PC-3 (cell line): ENCODE data around the gene KCNK5. TPM values are rescaled to one million over a fixed set of nuclear protein-coding genes. Genes with fewer than 3 reads are reported as not detected.

ENCODE experiments used
- ATAC-seq: fragments of 200-7000 bp; cut with Tn5 transposase; 2 replicates; pipeline ENCODE4 v1.9.1; 2020; ENCODE audit warnings: mild to moderate bottlenecking, moderate library complexity
- BruUV-seq: library from RNA; stranded (reverse); fragments of 400-500 nt; replicated peaks from 2 replicates; lab custom pipeline; 2021; lab: Mats Ljungman, UMichigan
- CTCF ChIA-PET: fragments of 300-600 bp; sonication (Branson Sonifier 250); formaldehyde crosslinking; loops from one replicate; lab custom pipeline; 2022; ENCODE audit warnings: antibody characterized with exemption; lab: Charles Lee
- POLR2A ChIA-PET: fragments of 300-600 bp; sonication (Branson Sonifier 250); formaldehyde crosslinking; loops from one replicate; lab custom pipeline; 2022; ENCODE audit warnings: antibody characterized with exemption; ENCODE audit not compliant: unreplicated experiment; lab: Charles Lee
- DNase-seq: peaks from one replicate; pipeline ENCODE4 v3.0.0-alpha.2; 2015
- H2AFZ ChIP-seq: fragments of 300-600 bp; sonication (generic); 2 replicates; pipeline ENCODE4 v1.6.0; 2016; ENCODE audit warnings: antibody characterized with exemption, low read length
- H3F3A ChIP-seq: fragments of 300-600 bp; sonication (generic); one replicate; pipeline ENCODE4 v1.6.0; 2017; ENCODE audit warnings: antibody characterized with exemption, low read length, control low read depth, mild to moderate bottlenecking; ENCODE audit not compliant: unreplicated experiment
- H3K27ac ChIP-seq: fragments of 300-600 bp; sonication (generic); 2 replicates; pipeline ENCODE4 v1.5.1; 2016; ENCODE audit warnings: mild to moderate bottlenecking, low read length
- H3K27me3 ChIP-seq: fragments of 300-600 bp; sonication (generic); 2 replicates; pipeline ENCODE4 v1.6.1; 2016; ENCODE audit warnings: low read length, mixed read lengths
- H3K36me3 ChIP-seq: fragments of 300-600 bp; sonication (generic); 2 replicates; pipeline ENCODE4 v1.6.1; 2016; ENCODE audit warnings: low read depth, mixed run types, low read length, mixed read lengths
- H3K4me1 ChIP-seq: fragments of 300-600 bp; sonication (generic); 2 replicates; pipeline ENCODE4 v1.5.1; 2016; ENCODE audit warnings: low read length; ENCODE audit not compliant: insufficient read depth
- H3K4me2 ChIP-seq: fragments of 300-600 bp; sonication (generic); 2 replicates; pipeline ENCODE4 v1.6.0; 2016; ENCODE audit warnings: low read length
- H3K4me3 ChIP-seq: fragments of 300-600 bp; sonication (generic); 2 replicates; pipeline ENCODE4 v1.5.1; 2016; ENCODE audit warnings: mild to moderate bottlenecking, low read length, mixed read lengths
- H3K79me2 ChIP-seq: fragments of 300-600 bp; sonication (generic); 2 replicates; pipeline ENCODE4 v1.6.1; 2017; ENCODE audit warnings: low read length, mixed read lengths
- H3K9ac ChIP-seq: fragments of 300-600 bp; sonication (generic); 2 replicates; pipeline ENCODE4 v1.6.0; 2016; ENCODE audit warnings: mild to moderate bottlenecking, low read length
- H3K9me2 ChIP-seq: fragments of 300-600 bp; sonication (generic); replicated peaks from 2 replicates; pipeline ENCODE4 v1.6.1; 2016; ENCODE audit warnings: mixed run types, low read length, mixed read lengths
- H3K9me3 ChIP-seq: fragments of 300-600 bp; sonication (generic); 2 replicates; pipeline ENCODE4 v1.6.1; 2016; ENCODE audit warnings: low read length, mixed read lengths
- H4K20me1 ChIP-seq: fragments of 300-600 bp; sonication (generic); 2 replicates; pipeline ENCODE4 v1.6.1; 2016; ENCODE audit warnings: low read length, mixed read lengths
- EZH2 ChIP-seq: fragments of 300-600 bp; sonication (generic); IDR thresholded peaks from one replicate; pipeline ENCODE4 v1.6.1; 2017; ENCODE audit warnings: antibody characterized with exemption, mild to moderate bottlenecking, low read length; ENCODE audit not compliant: unreplicated experiment
- EZH2phosphoT487 ChIP-seq: fragments of 300-600 bp; sonication (generic); IDR thresholded peaks from 2 replicates; pipeline ENCODE4 v1.6.1; 2018; ENCODE audit warnings: mild to moderate bottlenecking, antibody characterized with exemption, low read length, borderline replicate concordance
- intact Hi-C: fragments of 100-400 bp; cut with micrococcal nuclease; formaldehyde crosslinking; loops from 2 replicates; pipeline ENCODE4 v1.9.0; 2023
- total RNA-seq: library from RNA; depleted of rRNA; stranded (reverse); fragments of >200 nt; gene quantifications from 2 replicates; pipeline ENCODE4 v1.2.3, GENCODE V29; 2014
- TF ChIP-seq, protein P1 (sequence below): fragments of 300-600 bp; sonication (generic); conservative IDR thresholded peaks from 2 replicates; pipeline ENCODE4 v1.5.1; 2017; ENCODE audit warnings: antibody characterized with exemption, low read depth, mild to moderate bottlenecking, low read length

KCNK5 gene
- total RNA-seq, 1 experiment from 2014 or later = 3.5 TPM

DNA sequence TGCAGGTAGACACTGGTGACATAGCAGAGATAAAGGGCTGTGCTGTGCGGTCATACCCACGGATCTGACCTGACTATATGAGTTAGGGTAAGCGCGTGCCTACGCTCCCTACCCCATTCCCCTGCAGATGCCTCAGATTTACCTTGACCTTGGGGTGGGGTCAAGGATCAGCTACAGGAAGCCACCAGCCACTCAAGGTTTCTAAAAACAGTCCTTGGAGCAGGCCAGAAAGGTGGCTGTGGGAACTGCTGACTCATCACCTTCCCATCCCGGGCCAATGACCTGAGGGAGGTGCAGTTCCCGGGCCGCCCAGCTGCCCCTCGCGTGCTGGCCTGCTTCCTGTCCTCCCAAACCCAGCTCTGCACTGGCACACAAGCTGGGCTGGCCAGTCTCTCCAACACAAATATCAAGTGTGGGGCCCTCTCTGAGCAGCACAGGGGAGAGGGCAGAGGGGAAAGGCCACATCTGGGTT, 23.0 kb downstream of the KCNK5 start:
- no peaks in the 10 kb centered on the region for H3K79me2 ChIP-seq
- no peak for ATAC-seq
- no peaks in the 10 kb centered on the region for H3K36me3 ChIP-seq
- BruUV-seq = no TSS peak
- H3F3A ChIP-seq = no peaks in the 10 kb centered on the region
- TF ChIP-seq EZH2phosphoT487 = no peak
- TF ChIP-seq EZH2 = no peak
- TF ChIP-seq, protein P1, sequence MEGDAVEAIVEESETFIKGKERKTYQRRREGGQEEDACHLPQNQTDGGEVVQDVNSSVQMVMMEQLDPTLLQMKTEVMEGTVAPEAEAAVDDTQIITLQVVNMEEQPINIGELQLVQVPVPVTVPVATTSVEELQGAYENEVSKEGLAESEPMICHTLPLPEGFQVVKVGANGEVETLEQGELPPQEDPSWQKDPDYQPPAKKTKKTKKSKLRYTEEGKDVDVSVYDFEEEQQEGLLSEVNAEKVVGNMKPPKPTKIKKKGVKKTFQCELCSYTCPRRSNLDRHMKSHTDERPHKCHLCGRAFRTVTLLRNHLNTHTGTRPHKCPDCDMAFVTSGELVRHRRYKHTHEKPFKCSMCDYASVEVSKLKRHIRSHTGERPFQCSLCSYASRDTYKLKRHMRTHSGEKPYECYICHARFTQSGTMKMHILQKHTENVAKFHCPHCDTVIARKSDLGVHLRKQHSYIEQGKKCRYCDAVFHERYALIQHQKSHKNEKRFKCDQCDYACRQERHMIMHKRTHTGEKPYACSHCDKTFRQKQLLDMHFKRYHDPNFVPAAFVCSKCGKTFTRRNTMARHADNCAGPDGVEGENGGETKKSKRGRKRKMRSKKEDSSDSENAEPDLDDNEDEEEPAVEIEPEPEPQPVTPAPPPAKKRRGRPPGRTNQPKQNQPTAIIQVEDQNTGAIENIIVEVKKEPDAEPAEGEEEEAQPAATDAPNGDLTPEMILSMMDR = no peak
- CTCF ChIA-PET = no interaction called here
- H4K20me1 ChIP-seq = no peaks in the 10 kb centered on the region
- H3K4me3 ChIP-seq = no peak overlapping the region
- H3K4me1 ChIP-seq = peaks cover 26% of the 10 kb centered on the region
- no peaks in the 10 kb centered on the region for H3K27me3 ChIP-seq
- no peak overlapping the region for H2AFZ ChIP-seq
- no peaks in the 10 kb centered on the region for H3K9me3 ChIP-seq
- no peak overlapping the region for H3K4me2 ChIP-seq
- H3K27ac ChIP-seq = no peak overlapping the region
- H3K9ac ChIP-seq = no peak overlapping the region
- POLR2A ChIA-PET = no interaction called here
- intact Hi-C loops = no loop called here
- H3K9me2 ChIP-seq = no peaks in the 10 kb centered on the region
- no peak for DNase-seq

DNA sequence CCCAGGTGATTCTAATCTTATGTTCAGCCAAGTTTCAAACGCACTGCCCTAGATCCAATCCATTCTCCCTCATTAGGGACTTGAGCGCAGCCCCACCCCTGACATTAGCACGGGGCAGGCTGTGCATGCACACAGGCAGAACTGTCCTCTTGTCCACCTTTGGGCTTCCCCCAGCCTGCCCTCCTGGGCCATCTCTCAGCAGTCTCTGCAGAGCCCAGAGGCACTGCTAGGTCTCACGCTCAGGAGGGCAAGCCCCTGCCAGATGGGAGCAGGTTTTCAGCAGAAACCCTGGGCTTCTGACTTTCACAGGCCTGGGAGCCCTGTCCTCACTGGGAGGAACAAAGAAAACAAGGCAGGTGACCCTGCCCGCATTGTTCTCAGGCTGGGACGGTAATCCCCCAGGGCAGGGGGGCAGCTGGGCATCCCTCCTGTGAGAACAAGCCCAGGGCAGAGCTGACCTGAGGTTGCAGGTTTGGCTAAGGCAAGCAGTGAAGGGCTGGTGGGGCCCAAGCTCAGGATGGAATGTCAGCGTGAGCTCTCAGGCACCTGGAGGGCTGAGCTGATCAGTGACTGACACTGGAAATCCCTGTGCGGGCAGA, 24.5 kb downstream of the KCNK5 start:
- BruUV-seq = no TSS peak
- H3K79me2 ChIP-seq = no peaks in the 10 kb centered on the region
- CTCF ChIA-PET = no interaction called here

DNA sequence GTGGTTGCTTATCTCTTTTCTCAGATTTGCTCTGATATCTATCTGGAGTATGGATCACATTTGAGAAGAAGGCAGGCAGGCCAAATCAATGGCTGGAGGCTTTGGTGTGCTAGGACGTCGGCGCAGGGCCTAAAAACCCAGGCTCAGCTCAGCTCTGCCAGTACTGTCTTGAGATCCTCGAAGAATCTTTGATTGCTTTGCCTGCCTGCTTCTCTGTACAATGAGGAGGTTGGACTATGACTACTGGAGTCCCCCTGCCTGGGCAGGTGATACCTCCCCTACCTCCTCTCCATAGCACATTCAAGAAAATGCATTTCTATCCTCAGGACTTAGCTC, 25.1 kb downstream of the KCNK5 start:
- no peaks in the 10 kb centered on the region for H3F3A ChIP-seq
- no peak overlapping the region for H3K4me3 ChIP-seq
- no peak for TF ChIP-seq EZH2phosphoT487
- TF ChIP-seq, protein P1 = no peak
- TF ChIP-seq EZH2 = no peak
- H3K27me3 ChIP-seq = no peaks in the 10 kb centered on the region
- ChIA-PET POLR2A (no interaction called here), CTCF (no interaction called here)
- no peak overlapping the region for H3K9ac ChIP-seq
- peak overlapping the region; percentile 28 for H3K27ac ChIP-seq
- no peaks in the 10 kb centered on the region for H3K9me3 ChIP-seq
- no peak overlapping the region for H2AFZ ChIP-seq
- no peaks in the 10 kb centered on the region for H3K9me2 ChIP-seq
- no peaks in the 10 kb centered on the region for H4K20me1 ChIP-seq
- ATAC-seq (peak; percentile 10; the same call in 1 of the 2 replicates), DNase-seq (no peak)
- intact Hi-C loops = no loop called here
- no TSS peak for BruUV-seq
- H3K4me1 ChIP-seq = peaks cover 32% of the 10 kb centered on the region
- no peaks in the 10 kb centered on the region for H3K36me3 ChIP-seq
- H3K79me2 ChIP-seq = no peaks in the 10 kb centered on the region
- peak overlapping the region; percentile 36; the same call in 1 of the 2 replicates for H3K4me2 ChIP-seq

More for the DNA sequence above, 24.5 kb downstream of the KCNK5 start:
- H3K9me2 ChIP-seq = no peaks in the 10 kb centered on the region
- no peaks in the 10 kb centered on the region for H4K20me1 ChIP-seq
- POLR2A ChIA-PET = no interaction called here
- peak overlapping the region; percentile 28 for H3K27ac ChIP-seq
- H3K27me3 ChIP-seq = no peaks in the 10 kb centered on the region
- no peak overlapping the region for H2AFZ ChIP-seq
- H3K4me2 ChIP-seq = no peak overlapping the region
- intact Hi-C loops = no loop called here
- no peak overlapping the region for H3K4me3 ChIP-seq
- no peaks in the 10 kb centered on the region for H3F3A ChIP-seq
- TF ChIP-seq EZH2 (no peak), EZH2phosphoT487 (no peak)
- TF ChIP-seq, protein P1 = no peak
- H3K4me1 ChIP-seq = peaks cover 37% of the 10 kb centered on the region
- no peak for ATAC-seq
- no peak overlapping the region for H3K9ac ChIP-seq
- no peaks in the 10 kb centered on the region for H3K9me3 ChIP-seq
- no peaks in the 10 kb centered on the region for H3K36me3 ChIP-seq
- DNase-seq = no peak
